Smooth muscle cell (in vitro differentiated cells): Measurements from ENCODE around the gene XPO4. TPM values are rescaled to one million over a fixed set of nuclear protein-coding genes. Genes with fewer than 3 reads are reported as not detected.
"Not testable (repeated sequence)": the region's sequence is repeated elsewhere in the genome, so short reads cannot be mapped to it uniquely, and the experiment has no call there.

ENCODE experiments used
- DNase-seq: peaks from one replicate; lab custom pipeline; 2025; ENCODE audit not compliant: unreplicated experiment; lab: John Stamatoyannopoulos, UW
- H2AFZ ChIP-seq: fragments of 200-600 bp; sonication (generic); 2 replicates; pipeline ENCODE4 v1.6.0; 2016; ENCODE audit warnings: antibody characterized with exemption, low read depth, mild to moderate bottlenecking
- H3F3A ChIP-seq: fragments of 200-600 bp; sonication (generic); 2 replicates; pipeline ENCODE4 v1.6.0; 2017; ENCODE audit warnings: antibody characterized with exemption, low read depth
- H3K27ac ChIP-seq: fragments of 200-600 bp; sonication (generic); 2 replicates; pipeline ENCODE4 v1.5.1; 2016; ENCODE audit warnings: low read depth, mild to moderate bottlenecking
- H3K27me3 ChIP-seq: fragments of 200-600 bp; sonication (generic); 2 replicates; pipeline ENCODE4 v1.6.1; 2016; ENCODE audit warnings: low read depth, mild to moderate bottlenecking
- H3K36me3 ChIP-seq: fragments of 200-600 bp; sonication (generic); 2 replicates; pipeline ENCODE4 v1.5.1; 2016; ENCODE audit warnings: low read depth
- H3K4me1 ChIP-seq: fragments of 200-600 bp; sonication (generic); 2 replicates; pipeline ENCODE4 v1.5.1; 2016; ENCODE audit warnings: low read depth
- H3K4me2 ChIP-seq: fragments of 200-600 bp; sonication (generic); 2 replicates; pipeline ENCODE4 v1.6.0; 2016; ENCODE audit warnings: mild to moderate bottlenecking
- H3K4me3 ChIP-seq: fragments of 200-600 bp; sonication (generic); 2 replicates; pipeline ENCODE4 v1.5.1; 2016; ENCODE audit warnings: mild to moderate bottlenecking
- H3K79me2 ChIP-seq: fragments of 200-600 bp; sonication (generic); 2 replicates; pipeline ENCODE4 v1.6.0; 2016; ENCODE audit warnings: low read depth, mild to moderate bottlenecking
- H3K9ac ChIP-seq: fragments of 200-600 bp; sonication (generic); 2 replicates; pipeline ENCODE4 v1.6.0; 2016; ENCODE audit warnings: low read depth
- H3K9me3 ChIP-seq: fragments of 200-600 bp; sonication (generic); replicated peaks from 2 replicates; pipeline ENCODE4 v1.5.1; 2016; ENCODE audit warnings: low read depth
- H4K20me1 ChIP-seq: fragments of 200-600 bp; sonication (generic); 2 replicates; pipeline ENCODE4 v1.6.0; 2016; ENCODE audit warnings: low read depth
- CTCF ChIP-seq: fragments of 200-600 bp; sonication (generic); IDR thresholded peaks from 2 replicates; pipeline ENCODE4 v1.5.1; 2017; ENCODE audit warnings: borderline replicate concordance, mild to moderate bottlenecking, antibody characterized with exemption; ENCODE audit not compliant: insufficient read depth, poor library complexity, severe bottlenecking
- WGBS: methylation state at CpG from one replicate; pipeline ENCODE4 v1.1.7; 2016; ENCODE audit warnings: low lambda C conversion rate; 5-methylcytosine and 5-hydroxymethylcytosine counted together
- polyA plus RNA-seq: library from polyadenylated mRNA; unstranded; fragments of >200 nt; fragmentation: Nextera tagmentation; extraction: Ambion mirVana; gene quantifications from 2 replicates; pipeline ENCODE4 v1.2.1, GENCODE V29; 2016
- total RNA-seq: library from RNA; depleted of rRNA; stranded (reverse); fragments of >200 nt; gene quantifications from 2 replicates; pipeline ENCODE4 v1.2.3, GENCODE V29; 2014

Gene XPO4
- total and polyA plus RNA-seq, 2 experiments from 2014 or later, result 3.3 to 16.2 TPM

DNA sequence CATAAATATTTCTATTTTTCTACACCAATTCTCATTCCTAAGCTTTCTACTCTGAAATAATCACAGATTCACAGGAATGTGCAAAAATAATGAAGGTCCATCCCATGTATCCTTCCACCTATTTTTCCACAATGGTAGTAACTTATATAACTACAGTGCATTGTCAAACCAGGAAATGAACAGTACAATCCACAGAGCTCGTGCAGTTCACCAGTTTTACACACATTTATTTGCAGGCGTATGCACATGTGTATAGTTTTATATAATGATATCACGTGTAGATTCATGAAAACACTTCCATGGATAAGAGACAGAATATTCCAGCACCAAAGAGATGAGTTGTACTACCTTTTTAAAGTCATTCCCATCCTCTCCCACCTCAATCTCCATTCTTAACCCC is 141.7 kb downstream of the XPO4 start:
- H3K36me3 ChIP-seq, result peaks cover 2% of the 10 kb centered on the region
- H3K9ac ChIP-seq, result no peak overlapping the region
- no peaks in the 10 kb centered on the region for H4K20me1 ChIP-seq
- no peaks in the 10 kb centered on the region for H3K27me3 ChIP-seq
- no peaks in the 10 kb centered on the region for H3K79me2 ChIP-seq
- H3K4me1 ChIP-seq, result no peaks in the 10 kb centered on the region
- H3F3A ChIP-seq, result no peaks in the 10 kb centered on the region
- no peak overlapping the region for H3K4me2 ChIP-seq
- WGBS, result 80% methylated on average over 3 of the region's 3 CpGs
- H3K9me3 ChIP-seq, result no peaks in the 10 kb centered on the region
- no peak overlapping the region for H3K4me3 ChIP-seq
- no peak for TF ChIP-seq CTCF
- DNase-seq, result no peak
- H2AFZ ChIP-seq, result no peak overlapping the region
- H3K27ac ChIP-seq, result no peak overlapping the region

- TF ChIP-seq CTCF, result no peak
- Histone ChIP-seq H2AFZ (no peak overlapping the region), H3K4me3 (no peak overlapping the region), H3K4me2 (no peak overlapping the region), H3K27me3 (no peaks in the 10 kb centered on the region), H3K9ac (no peak overlapping the region), H3K27ac (no peak overlapping the region), H3F3A (no peaks in the 10 kb centered on the region), H3K36me3 (peaks cover 11% of the 10 kb centered on the region), H3K4me1 (no peaks in the 10 kb centered on the region), H4K20me1 (no peaks in the 10 kb centered on the region), H3K9me3 (peaks cover 15% of the 10 kb centered on the region), H3K79me2 (no peaks in the 10 kb centered on the region)
- no peak for DNase-seq
These were observed 148.5 kb downstream of the XPO4 start for GRCh38 chr13:20754009-20754408.

GRCh38 chr13:20749377-20749776 is 153.2 kb downstream of the XPO4 start:
- H2AFZ ChIP-seq, result no peak overlapping the region
- no peaks in the 10 kb centered on the region for H3K4me1 ChIP-seq
- DNase-seq, result no peak
- H4K20me1 ChIP-seq, result no peaks in the 10 kb centered on the region
- H3K27ac ChIP-seq, result no peak overlapping the region
- H3K27me3 ChIP-seq, result no peaks in the 10 kb centered on the region
- no peak for TF ChIP-seq CTCF
- H3K36me3 ChIP-seq, result peaks cover 11% of the 10 kb centered on the region
- H3K4me3 ChIP-seq, result no peak overlapping the region
- H3K9me3 ChIP-seq, result peaks cover 15% of the 10 kb centered on the region
- H3F3A ChIP-seq, result no peaks in the 10 kb centered on the region
- H3K79me2 ChIP-seq, result no peaks in the 10 kb centered on the region
- 91% methylated on average over 1 of the region's 1 CpG for WGBS
- no peak overlapping the region for H3K4me2 ChIP-seq
- no peak overlapping the region for H3K9ac ChIP-seq

GRCh38 chr13:20743830-20744404 is 158.6 kb downstream of the XPO4 start:
- not testable (repeated sequence) for H3K9ac ChIP-seq, H2AFZ ChIP-seq, H3K27ac ChIP-seq, H3K4me2 ChIP-seq, H3K27me3 ChIP-seq, H3K79me2 ChIP-seq, H3K9me3 ChIP-seq, H3K4me1 ChIP-seq, H3K36me3 ChIP-seq, H4K20me1 ChIP-seq, H3F3A ChIP-seq, H3K4me3 ChIP-seq, DNase-seq
- 95% methylated on average over 4 of the region's 4 CpGs for WGBS
